Measurements from ENCODE around the gene ATP2A2.

The ATP2A2 gene

DNA sequence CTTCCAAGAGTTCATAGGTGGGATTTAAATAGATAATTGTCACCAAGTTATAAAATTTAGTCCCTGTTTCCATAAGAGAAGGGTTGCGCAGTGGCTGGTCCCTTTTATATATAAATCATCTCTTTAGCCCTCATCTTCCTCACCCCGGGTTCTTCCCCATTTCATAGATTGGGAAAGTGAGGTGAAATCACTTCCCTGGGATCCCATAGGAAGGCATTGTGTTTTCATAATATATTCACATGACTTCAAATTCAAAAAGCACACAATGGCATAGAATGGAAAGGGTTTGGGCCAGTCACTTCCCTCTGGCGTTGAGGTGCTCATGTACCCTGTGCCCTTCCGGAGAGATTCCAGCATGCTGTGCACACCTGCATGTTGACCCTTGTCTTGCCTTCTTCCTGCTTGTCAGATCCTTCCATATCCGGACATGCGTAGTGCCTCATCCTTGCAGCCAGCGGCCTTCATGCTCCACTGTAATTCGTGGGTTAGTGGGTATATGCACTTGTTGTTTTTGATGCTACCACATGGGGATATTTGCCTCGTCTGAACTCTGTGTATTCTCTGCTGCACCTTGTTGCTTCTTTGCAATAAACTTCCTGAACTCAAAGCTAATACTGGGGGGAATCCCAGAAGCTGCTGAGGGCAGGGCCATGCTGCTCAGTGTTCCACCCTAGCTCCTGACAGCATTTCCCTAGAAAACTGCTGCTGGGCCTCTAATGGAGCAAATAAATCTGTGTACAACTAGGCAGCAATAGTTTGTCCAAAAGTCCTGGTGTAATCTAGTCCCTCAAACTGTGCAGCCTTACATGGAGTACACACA, 62.9 kb downstream of the ATP2A2 start:
- DNase-seq = no peak

DNA sequence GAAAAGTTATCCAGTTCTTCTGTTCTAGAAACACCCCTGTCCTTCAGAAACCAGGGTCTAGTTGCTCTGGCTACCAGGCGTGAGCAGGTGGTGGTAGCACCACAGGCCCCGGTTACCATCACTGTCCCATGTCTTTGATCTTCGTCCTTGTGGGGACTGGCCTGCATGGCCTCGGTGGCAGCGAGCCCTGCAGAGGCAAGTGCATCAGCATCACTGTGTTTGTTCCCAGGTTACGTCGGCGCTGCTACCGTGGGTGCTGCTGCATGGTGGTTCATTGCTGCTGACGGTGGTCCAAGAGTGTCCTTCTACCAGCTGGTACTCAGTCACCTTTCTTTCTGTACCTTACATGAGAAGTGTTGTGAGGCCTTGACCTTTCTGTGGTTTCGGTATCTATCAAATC, 63.6 kb downstream of the ATP2A2 start:
- DNase-seq = no peak

DNA sequence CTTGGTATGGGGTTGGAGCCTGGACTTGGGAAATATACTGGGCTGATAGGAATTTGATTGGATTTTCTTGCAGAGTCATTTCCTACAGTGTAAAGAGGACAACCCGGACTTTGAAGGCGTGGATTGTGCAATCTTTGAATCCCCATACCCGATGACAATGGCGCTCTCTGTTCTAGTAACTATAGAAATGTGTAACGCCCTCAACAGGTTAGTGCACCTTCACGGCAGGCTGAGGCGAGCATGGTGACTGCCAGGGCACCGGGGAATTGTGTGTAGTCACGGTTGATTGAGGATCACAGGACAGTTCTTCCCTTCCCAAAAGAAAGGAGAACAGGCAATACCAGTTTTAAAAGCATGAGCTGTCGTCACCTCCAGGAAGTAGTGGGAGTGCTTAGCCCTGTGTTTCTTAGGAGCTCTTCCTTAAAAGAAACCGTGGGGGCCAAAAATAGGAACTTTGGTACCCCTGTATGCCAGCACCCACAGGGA, 64.2 kb downstream of the ATP2A2 start:
- no peak for DNase-seq

DNA sequence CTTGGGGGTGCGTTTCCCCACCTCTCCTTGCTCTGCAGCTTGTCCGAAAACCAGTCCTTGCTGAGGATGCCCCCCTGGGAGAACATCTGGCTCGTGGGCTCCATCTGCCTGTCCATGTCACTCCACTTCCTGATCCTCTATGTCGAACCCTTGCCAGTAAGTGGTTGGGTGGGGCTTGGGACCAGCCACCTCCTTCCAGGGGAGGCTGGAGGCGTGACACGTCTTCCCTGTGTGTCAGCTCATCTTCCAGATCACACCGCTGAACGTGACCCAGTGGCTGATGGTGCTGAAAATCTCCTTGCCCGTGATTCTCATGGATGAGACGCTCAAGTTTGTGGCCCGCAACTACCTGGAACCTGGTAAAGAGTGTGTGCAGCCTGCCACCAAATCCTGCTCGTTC, 64.9 kb downstream of the ATP2A2 start:
- no peak for DNase-seq

DNA sequence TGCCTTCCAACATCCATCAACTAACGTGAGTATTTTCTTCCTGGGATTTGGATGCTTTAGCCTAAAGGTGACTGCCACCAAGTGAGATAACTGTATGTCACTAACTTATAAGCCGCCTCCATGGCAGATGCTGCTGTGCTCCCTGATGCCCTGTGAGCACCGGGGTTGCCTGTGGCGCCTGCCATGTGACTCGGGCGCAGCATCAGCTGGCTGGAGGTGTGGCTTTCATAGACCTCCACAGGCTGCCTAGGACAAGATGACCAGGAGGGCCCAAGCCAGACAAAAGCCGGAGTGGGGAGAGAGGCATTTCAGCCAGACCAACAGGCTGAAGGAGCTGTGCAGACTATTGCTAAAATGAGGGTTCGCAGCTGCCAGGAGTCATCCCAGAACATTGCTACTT, 66.7 kb downstream of the ATP2A2 start:
- DNase-seq = no peak

DNA sequence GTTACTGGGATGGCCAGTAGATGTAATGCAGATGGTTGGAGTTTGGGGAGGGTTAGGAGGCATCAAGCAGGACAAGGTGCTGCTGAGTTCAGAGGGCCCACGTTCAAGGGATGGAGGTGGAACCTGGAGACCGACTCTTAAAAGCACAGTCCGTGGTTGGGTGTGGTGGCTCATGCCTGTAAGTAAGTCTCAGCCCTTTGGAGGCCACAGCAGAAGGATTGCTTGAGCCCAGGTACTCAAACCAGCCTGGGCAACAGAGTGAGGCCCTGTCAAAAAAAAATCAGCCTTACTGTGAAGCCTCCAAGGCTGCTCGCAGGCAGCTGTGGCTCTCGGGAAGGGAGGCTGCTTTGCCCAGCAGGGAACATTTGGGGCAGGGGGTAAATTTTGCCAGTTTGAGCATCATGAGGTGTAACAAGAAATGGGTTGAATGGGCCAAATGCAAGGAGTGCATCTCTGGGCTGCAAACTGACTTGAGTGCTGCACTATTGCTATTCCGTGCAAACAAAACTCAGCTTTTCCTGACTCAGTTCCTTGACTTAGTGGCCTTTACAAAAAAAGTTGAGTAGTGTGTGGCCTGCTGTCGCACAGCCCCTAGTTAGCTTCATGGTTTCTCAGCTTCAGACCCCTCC, 67.5 kb downstream of the ATP2A2 start:
- no peak for DNase-seq

DNA sequence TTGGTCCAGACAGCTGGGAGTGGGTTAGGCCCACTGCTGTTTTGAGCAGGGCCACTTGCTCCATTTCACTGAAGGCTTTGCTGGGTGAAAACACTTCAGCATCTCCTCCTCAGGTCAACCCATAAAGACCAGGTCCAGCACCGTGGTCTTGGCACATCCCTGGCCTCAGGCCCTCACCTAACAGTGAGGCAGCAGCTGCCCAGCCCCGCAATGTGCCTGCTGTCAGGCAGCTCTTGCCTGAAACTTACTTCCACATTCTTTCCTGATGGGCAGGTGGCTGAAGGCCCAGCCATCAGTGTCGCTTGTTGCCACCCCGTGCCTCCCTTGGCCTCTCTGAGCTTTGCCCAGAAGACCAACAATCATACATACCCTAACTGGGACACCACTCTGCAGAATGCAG, 68.0 kb downstream of the ATP2A2 start:
- DNase-seq = no peak

DNA sequence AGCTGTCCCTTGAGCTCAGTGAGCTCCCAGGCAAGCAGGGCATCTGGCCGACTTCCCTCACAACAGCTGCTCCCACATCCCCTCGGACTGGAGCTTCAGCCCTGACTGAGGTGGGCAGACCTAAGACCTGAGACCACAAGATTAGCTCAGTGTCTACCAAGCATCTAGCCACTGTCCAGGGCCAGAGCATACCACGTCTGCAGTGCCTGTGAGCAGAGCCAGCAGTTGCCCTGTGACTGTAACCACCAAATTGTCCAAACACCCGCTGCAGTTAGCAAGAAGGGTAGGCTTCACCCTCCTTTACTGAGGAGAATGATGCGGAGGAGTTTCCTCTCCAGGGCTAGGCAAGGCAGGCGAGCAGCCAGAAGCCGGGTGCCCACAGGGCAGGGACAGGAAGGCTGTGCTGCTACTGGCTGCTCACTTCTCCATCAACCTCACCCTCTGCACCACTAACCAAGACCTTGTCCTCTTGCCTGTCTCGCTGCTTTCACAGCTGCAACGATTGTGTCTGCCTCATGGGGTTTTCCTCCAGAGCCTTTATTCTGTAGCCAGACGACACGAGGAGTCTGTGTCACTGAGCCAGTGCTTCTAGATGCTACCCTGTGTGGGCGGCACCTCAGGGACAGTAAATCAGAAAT, 68.6 kb downstream of the ATP2A2 start:
- no peak for DNase-seq

DNA sequence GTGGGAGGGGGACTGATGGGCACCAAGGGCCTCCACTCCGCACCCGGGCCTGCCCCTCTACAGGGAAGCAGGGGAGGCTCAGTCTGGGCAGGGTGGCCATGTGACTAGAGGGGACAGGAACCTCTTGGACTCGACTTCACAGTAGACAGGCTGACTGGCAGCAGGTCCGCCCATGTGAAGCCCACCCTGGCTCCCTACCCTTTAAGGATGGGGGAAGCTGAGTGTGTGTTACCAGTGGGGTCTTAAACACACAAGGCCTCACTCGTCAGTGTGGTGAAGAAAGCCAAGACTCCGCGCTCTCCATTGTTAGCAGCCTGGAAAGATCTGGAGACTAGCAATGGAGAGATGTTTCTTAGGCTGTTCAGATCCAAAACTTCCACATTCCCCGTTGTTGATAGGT, 70.1 kb downstream of the ATP2A2 start:
- DNase-seq = no peak

DNA sequence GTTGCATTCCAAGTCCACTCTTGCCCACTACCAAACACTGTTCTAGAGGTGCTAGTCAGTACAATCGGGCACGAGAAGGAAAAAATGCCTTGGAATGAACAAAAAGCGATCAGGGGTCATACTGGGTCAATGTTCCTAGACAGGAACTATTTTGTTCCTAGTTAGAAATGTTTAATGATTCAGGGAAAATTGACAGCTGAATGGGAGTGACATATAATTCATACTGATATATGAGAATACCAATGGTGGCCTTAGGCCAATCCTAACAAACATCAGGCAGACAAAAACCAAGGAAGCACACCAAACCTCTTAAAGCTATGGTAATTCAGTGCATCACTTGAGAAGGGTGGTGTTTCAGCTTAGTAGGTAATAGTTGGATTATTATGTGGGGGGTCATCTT, 71.4 kb downstream of the ATP2A2 start:
- no peak for DNase-seq

DNA sequence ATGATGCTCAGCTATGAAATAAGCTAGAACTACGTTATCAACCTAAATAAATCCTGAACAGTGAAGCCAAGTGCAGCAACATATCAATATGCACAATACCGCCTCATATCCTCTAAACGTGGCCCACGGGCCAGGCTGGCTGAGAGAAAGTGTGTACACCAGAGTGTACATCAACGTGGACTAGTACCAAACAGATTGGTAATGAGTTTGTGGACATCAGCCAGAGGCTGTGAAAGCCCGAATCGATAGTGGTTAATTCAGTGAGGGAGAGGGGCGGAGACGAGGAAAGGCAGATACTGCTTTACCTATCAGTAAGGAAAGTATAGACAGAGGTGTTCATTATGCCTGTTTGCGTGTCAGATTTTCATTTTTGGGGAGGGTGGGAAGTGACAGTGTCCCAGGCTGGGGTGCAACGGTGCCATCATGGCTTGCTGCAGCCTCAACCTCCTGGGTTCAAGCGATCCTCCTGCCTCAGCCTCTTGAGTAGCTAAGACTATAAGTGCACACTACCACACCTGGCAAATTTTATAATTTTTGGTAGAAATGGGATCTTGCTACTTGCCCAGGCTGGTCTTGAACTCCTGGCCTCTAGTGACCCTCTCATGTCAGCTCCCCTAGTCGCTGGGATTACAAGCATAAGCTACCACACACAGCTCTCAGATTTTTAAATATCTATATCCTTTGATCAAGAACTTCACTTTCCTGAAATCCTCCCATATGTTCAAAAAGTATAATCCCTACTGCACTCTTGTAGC, 72.3 kb downstream of the ATP2A2 start:
- no peak for DNase-seq

DNA sequence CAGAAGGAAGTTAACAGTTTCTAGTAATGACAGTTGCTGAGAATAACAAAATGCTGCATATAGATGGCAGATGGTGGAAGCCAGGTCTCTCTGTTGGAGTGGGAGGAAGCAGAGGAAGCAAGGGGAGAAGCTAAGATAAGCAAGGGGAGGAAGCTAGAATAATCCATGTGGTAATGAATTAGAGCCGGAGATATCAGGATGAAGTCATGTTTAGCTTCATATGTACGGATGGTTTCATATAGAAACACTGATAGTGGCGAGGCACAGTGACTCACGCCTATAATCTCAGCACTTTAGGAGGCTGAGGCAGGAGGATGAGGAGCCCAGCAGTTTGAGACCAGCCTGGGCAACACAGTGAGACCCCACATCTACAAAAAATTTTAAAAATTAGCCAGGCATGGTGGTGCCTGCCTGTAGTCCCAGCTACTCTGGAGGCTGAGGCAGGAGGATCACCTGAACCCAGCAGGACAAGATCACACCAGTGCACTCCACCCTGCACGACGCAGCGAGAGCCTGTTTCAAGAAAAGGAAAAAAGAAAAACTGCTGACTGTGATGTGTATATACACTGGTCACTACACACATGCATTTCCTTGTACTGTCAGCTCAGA, 73.2 kb downstream of the ATP2A2 start:
- DNase-seq = no peak

DNA sequence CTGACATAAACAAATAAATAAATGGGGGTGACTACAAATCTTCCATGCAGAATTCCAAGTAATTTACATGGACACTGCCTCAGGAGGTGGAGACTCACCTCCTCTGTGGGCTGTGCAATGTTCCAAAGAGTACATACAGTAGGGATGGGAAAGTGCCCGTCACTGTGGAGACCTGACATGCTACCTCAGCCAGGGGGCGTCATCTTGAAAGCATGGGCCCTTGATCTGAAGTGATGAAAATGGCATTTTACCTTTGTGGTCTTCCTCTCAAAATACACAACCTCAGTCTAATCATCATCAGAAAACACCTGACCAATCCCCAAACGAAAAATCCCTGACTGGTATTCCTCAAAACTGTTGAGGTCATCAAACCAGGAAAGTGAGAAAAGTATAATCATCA, 74.0 kb downstream of the ATP2A2 start:
- no peak for DNase-seq

DNA sequence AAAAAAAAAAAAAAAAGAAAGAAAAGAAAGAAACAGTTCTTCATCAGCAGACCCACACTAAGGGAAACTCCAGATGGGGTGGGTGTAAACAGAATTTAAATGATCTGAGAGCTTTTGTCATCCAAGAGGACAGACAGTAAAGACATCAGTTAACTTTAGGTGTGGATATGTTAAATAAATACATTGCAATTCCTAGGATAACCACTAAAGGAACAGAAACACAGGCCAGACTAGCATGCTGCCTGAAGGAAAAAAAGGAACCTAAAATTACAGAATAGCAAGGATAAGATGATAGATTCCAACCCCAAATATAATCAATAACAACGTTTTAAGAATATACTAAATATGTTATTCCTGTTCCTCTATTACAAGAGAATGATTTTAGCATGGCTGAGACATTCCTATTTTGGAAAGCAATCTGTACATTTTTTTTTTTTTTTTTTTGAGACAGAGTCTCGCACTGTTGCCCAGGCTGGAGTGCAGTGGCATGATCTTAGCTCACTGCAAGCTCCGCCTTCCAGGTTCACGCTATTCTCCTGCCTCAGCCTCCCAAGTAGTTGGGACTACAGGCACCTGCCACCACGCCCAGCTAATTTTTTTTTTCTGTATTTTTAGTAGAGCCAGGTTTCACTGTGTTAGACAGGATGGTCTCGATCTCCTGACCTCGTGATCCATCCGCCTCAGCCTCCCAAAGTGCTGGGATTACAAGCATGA, 77.5 kb downstream of the ATP2A2 start:
- peak; percentile 40 for DNase-seq

DNA sequence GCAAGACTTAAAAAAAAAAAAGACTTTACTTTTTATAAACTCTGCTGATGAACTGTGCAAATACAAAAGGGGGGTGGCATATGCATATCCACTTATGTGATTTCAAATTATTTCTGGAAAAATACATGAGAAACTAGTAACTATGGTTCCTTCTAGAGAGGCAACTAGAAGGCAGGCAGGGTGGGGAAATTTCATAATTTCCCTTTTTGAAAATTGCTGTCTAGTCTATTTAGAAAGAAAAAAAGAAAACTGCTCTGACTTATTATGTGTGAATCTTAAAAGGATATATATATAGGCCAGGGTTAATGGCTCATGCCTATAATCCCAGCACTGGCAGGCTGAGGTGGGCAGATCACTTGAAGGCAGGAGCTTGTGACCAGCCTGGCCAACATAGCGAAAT, 80.2 kb downstream of the ATP2A2 start:
- no peak for DNase-seq

DNA sequence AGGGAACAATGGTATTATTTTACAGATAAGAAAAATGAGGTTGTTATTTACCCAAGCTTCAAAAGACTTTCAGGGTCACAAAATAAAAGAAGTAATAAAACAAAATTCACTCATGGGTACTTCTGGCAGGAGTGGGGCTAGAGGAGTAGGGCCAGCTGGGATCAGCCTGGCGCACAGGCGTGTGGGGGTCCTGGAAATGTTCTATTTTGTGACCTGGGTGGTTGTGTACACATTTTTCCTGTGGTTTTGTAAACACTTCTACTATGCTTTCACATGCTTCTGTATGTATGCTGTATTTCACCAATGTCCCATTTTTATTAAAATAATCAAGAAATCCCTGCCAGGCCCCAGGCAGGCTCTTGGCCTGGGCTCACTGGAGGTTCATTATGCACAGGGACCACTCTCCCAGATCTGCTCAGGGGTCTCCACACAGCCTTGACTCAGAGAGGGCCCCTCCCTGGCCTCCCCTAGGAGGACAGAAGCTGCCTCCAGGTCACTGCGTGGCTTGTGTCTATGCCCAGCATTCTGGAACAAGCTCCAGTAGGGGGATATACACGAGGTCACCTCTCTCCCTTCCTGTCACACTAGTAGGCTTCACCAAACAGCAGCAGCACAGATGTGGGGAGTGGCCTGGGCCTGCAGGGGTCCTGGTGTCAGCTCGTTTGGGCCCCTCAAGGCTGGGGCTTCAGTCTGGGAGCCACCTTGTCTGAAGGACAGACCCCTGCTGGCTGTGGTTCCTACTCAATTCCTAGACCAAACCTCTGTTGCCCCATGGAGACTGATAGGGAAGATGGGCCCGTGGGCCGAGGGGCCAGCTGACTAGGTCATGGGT, 84.7 kb downstream of the ATP2A2 start:
- DNase-seq = no peak

DNA sequence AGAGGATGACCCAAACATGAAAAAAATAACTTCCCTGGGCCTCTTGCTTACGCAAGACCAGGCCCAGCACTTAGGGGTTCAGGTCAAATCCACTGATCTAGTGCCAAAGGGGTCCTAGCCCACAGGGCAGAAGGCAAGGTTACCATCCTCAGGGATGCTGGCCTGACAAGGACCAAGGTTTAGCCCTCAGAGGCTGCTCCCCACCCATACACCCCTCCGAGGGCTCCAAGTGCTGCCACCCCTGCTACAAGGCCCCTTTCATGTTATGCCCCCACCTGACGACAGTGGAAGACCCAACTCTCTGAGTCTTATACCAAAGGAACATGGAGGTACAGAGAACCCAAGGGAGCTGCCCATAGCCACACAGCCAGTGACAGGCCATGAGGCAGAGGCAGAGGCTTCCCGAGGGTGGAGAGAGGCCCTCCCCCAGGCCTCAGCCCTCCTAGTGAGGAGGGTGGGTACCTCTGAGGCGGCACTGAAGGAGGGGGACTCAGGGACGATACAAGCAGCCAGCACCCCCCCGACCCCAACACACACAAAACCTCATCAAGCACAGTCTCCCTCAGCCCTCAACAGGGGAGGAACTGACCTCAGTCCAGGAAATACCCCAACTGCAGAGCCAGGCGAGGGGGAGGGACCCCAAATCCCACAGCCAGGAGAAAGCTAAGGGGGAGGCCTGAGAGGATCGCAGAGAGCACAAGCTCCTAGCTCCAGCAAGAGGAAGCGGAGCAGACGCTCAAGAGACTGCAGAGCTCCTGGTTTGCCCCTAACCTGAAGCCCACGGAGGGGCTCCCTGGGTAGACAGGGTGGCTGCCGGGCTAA, 85.5 kb downstream of the ATP2A2 start:
- DNase-seq = no peak

DNA sequence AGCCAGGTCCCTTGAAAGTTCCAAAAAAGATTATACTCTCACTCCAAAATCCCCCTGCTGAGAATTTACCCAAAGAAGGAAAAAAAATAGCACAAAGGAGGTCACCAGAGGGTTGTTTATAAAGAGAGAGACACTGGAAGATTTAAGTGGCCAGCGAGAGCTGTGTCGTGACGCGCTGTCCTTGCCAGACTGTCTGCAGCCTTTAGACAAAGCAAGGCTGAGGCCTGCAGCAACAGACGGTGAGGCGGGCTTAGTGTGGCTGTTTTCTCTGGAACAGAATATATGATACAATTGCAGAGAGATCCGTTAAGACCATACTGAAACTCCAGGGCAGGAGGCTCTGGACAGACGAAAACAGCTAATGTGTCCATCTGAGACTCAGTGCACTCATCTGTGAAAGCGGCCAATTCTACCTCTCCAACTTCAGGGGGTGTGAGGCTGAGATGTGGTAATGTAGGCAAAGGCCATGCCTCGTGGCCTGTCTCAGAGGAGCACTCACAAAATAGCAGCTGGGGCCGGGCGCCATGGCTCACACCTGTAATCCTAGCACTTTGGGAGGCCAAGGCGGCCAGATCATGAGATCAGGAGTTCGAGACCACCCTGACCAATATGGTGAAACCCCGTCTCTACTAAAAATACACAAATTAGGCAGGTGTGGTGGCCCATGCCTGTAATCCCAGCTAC, 86.3 kb downstream of the ATP2A2 start:
- DNase-seq = no peak

DNA sequence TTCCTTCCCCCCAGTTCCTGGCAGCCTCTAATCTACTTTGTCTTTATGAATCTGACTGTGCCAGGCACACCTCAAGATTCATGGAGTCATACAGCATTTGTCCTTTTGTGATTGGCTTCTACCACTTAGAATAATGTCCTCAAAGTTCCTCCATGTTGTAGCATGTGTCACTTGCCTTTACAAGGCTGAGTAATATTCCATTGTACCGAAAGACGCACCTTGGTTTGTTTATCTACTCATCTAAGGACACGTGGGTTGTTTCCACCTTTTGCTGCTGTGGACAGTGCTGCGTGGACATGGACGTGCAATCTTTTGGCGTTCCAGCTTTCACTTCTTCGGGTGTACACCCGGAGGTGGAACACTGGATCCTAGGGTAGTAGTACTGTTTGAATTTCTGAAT, 88.9 kb downstream of the ATP2A2 start:
- DNase-seq = no peak

DNA sequence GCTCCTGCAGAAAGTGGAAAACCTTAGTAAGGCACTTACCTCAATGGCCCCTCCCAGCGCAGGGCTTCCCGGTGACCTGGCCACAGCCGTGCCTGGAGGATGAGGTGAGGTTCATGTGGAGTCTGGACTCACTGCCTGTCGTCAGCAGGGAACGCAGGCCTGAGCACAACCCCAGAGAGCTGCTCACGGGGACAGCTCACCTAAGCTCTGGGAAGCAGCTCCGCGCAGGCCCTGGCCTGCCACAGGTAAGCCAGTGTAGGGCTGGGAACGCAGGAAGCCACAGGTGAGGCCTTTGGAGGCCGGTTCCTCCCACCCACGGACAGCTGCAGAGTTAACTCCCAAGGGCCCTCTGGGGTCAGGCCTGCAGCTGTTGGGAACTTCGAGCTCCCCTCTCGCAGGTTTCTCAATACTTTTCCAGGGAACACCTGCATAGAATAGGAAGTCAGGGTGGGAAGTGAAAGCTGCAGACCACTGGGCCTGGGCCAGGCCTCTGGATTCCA, 89.7 kb downstream of the ATP2A2 start:
- no peak for DNase-seq

All from HCEC 1CT (cell line).